Pancreas (tissue), 10 donors: Measurements from ENCODE around the gene INO80. TPM values are rescaled to one million over a fixed set of nuclear protein-coding genes. Genes with fewer than 3 reads are reported as not detected.
"Not testable (repeated sequence)": the region's sequence is repeated elsewhere in the genome, so short reads cannot be mapped to it uniquely, and the experiment has no call there.

Experiments used
- ATAC-seq, 4 donors: fragments of 200-7000 bp; cut with Tn5 transposase; one replicate each; pipeline versions ENCODE4 v1.8.0 to v1.9.1; 2020; ENCODE audit warnings: mild to moderate bottlenecking in 4 of 4, moderate library complexity in 4 of 4
- DNase-seq, 6 donors: peaks; one replicate each; pipeline ENCODE4 v3.0.0-alpha.2; 2020
- FAIRE-seq: peaks from 2 replicates; lab custom pipeline; 2012; peaks lifted over from hg19 to GRCh38; lab: Jason Lieb, UNC
- H3K27ac ChIP-seq, 4 donors: fragments of 200-600 bp; sonication (generic); 1 replicate in 3 of 4; 2 replicates in 1 of 4; pipeline versions ENCODE4 v1.5.0 to v1.8.0; 2020
- H3K27me3 ChIP-seq, 4 donors: fragments of 200-600 bp; one replicate each; pipeline ENCODE4 v1.8.0; 2021
- H3K36me3 ChIP-seq, 3 donors: fragments of 200-600 bp; sonication (generic) in 1 of 3; one replicate each; pipeline versions ENCODE4 v1.5.0 to v1.8.0; 2020 to 2021
- H3K4me1 ChIP-seq, 3 donors: fragments of 200-600 bp; one replicate each; pipeline ENCODE4 v1.8.0; 2021
- H3K4me3 ChIP-seq, 4 donors: fragments of 200-600 bp; sonication (generic) in 2 of 4; one replicate each; pipeline versions ENCODE4 v1.5.0 to v1.8.0; 2020 to 2021
- H3K9me3 ChIP-seq, 4 donors: fragments of 200-600 bp; one replicate each; pipeline ENCODE4 v1.8.0; 2021
- WGBS, 2 donors: extraction: QIAGEN DNeasy Blood & Tissue Kit; methylation state at CpG; one replicate each; pipeline ENCODE4 v1.1.7; 2013; 5-methylcytosine and 5-hydroxymethylcytosine counted together
- intact Hi-C, 3 donors: fragments of 100-400 bp; cut with DNase I; formaldehyde crosslinking; loops; one replicate each; pipeline versions ENCODE4 v1.11.1 to v1.14.2; 2022
- polyA plus RNA-seq, 2 donors: library from polyadenylated mRNA; stranded (reverse); fragments of 200-250 nt; gene quantifications; one replicate each; pipeline ENCODE4 v1.2.3, GENCODE V29; 2013
- total RNA-seq, 6 donors: library from RNA; stranded (reverse); fragmentation: NEBNext Ultra II Directional in 4 of 6; extraction: Animal tissue kit (Norgen Biotek cat#: 25700) in 4 of 6; gene quantifications; one replicate each; pipeline versions ENCODE4 v1.2.1 to v1.2.4, GENCODE V29; 2021 to 2023
- TF ChIP-seq, protein P1 (sequence below), 4 donors: fragments of 200-600 bp; sonication (generic) in 3 of 4; IDR thresholded peaks; one replicate each; pipeline versions ENCODE4 v1.5.0 to v1.8.0; 2021; ENCODE audit warnings: antibody characterized with exemption in 4 of 4
- donor health status: healthy with polysubstance abuse.
- donor health status: DM: no; HTN: no; CAD: no; lungs with moderate emphysema.
- donor health status: DM: no; HTN: no; CAD: no.
- donor health status: control.
- donor health status: control.
- donor health status: Bipolar disorder and iron deficiency.
- donor health status: DM: yes; HTN: yes; CAD: no.
- donor health status: DM: no; HTN: no; CAD: no.
- donor health status: DM: no; HTN: no; CAD: no.
- donor health status: DM: yes; HTN: yes; CAD: no.

The INO80 gene
- total and polyA plus RNA-seq, 8 donors, result 4.7 to 11.7 (median 7.5) TPM

DNA sequence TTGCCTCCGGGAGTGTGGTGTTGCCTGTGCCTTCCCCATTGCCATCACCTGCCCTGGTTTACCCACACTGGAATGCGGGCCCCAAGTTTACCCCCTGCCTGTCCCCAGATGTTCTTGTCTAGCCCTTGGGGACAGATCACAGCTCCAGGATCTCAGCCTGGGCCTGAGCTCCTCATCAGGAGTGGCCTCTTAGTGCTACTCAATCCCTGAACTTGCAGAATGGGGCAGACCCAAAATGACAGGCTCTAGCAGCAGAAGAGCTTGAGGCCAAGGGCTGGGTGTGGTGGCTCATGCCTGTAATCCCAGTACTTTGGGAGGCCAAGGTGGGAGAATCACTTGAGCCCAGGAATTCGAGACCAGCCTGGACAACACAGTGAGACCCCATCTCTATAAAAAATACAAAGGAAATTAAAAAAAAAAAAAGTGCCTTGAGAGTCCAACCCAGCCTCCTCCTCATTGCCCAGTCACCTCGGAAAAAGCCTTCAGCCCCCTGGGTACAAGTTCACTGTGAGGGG lies 159.0 kb downstream of the INO80 start:
- Histone ChIP-seq H3K27me3 (no peaks in the 10 kb centered on the region), H3K36me3 (no peaks in the 10 kb centered on the region), H3K9me3 (no peaks in the 10 kb centered on the region), H3K27ac (peak overlapping the region in 2 of 4 donors; percentile 17 to 30), H3K4me1 (peaks cover 7 to 22% (median 18%) of the 10 kb centered on the region in 3 donors), H3K4me3 (no peak overlapping the region)
- no peak for DNase-seq
- WGBS, 2 donors, result 81 to 84% methylated on average over 4 of the region's 4 CpGs
- TF ChIP-seq, protein P1, sequence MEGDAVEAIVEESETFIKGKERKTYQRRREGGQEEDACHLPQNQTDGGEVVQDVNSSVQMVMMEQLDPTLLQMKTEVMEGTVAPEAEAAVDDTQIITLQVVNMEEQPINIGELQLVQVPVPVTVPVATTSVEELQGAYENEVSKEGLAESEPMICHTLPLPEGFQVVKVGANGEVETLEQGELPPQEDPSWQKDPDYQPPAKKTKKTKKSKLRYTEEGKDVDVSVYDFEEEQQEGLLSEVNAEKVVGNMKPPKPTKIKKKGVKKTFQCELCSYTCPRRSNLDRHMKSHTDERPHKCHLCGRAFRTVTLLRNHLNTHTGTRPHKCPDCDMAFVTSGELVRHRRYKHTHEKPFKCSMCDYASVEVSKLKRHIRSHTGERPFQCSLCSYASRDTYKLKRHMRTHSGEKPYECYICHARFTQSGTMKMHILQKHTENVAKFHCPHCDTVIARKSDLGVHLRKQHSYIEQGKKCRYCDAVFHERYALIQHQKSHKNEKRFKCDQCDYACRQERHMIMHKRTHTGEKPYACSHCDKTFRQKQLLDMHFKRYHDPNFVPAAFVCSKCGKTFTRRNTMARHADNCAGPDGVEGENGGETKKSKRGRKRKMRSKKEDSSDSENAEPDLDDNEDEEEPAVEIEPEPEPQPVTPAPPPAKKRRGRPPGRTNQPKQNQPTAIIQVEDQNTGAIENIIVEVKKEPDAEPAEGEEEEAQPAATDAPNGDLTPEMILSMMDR (IDR thresholded peaks at IDR 0.05), result no peak
- no peak for FAIRE-seq
- ATAC-seq, result no peak
- intact Hi-C loops, result no loop called here

DNA sequence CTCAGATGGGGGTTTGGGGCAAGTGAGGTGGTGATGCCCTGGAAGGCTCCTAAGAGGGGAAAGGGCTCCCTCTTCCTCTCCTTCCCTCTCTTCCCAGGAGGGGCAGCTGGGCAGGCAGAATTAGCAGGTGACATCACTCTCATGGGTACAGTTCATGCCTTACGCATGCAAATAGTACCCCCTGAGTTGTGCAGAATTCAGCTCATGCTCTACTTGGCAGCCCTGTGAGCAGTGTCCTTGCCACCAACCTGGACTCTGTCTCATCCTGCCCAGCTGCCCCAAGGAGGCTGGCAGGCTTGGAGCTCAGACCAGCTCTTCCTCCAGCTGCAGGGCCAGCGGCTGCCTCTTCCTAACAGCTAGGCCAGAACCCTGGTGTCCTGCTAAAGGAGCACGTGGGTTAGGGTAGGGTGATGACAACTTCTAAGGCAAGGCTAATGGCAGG lies 159.5 kb downstream of the INO80 start:
- Histone ChIP-seq H3K4me3 (no peak overlapping the region), H3K27ac (peak overlapping the region in 1 of 4 donors; percentile 17), H3K36me3 (no peaks in the 10 kb centered on the region), H3K4me1 (peaks cover 7 to 23% (median 23%) of the 10 kb centered on the region in 3 donors), H3K9me3 (no peaks in the 10 kb centered on the region), H3K27me3 (no peaks in the 10 kb centered on the region)
- intact Hi-C loops, result no loop called here
- no peak for ATAC-seq
- TF ChIP-seq, protein P1 (IDR thresholded peaks at IDR 0.05), result no peak
- FAIRE-seq, result no peak
- 90 to 93% methylated on average over 3 of the region's 3 CpGs for WGBS, 2 donors
- DNase-seq, result peak in 1 of 6 donors; percentile 45

GRCh38 chr15:40955930-40956540 lies 160.0 kb downstream of the INO80 start:
- Histone ChIP-seq H3K4me3 (no peak overlapping the region), H3K27me3 (no peaks in the 10 kb centered on the region), H3K27ac (no peak overlapping the region), H3K4me1 (peaks cover 7 to 23% (median 23%) of the 10 kb centered on the region in 3 donors), H3K9me3 (no peaks in the 10 kb centered on the region), H3K36me3 (no peaks in the 10 kb centered on the region)
- no peak for FAIRE-seq
- peak in 1 of 6 donors; percentile 55 for DNase-seq
- TF ChIP-seq, protein P1 (IDR thresholded peaks at IDR 0.05), result no peak
- no peak for ATAC-seq
- intact Hi-C loops, result no loop called here
- WGBS, 2 donors, result 72% methylated on average over 3 of the region's 3 CpGs

DNA sequence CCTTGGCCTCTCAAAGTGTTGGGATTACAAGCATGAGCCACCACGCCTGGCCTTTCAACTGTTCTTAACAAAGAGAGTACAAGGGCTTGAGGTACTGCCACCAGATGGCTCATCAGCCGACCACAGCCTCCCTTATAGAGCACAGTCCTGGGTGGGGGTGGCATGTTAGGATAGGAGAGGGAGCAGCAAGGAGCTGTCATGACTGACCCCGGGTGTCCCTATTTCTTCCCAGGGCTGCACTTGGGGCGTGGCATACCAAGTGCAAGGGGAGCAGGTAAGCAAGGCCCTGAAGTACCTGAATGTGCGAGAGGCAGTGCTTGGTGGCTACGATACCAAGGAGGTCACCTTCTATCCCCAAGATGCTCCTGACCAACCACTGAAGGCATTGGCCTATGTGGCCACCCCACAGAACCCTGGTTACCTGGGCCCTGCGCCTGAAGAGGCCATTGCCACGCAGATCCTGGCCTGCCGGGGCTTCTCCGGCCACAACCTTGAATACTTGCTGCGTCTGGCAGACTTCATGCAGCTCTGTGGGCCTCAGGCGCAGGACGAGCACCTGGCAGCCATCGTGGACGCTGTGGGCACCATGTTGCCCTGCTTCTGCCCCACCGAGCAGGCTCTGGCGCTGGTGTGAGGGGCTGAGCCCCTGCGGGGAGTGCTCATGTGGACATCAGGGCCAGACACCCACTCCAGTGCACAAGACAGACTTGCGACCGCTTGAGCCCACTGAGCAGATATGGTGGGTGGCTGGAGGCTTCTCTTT lies 160.8 kb downstream of the INO80 start:
- no peaks in the 10 kb centered on the region for H3K36me3 ChIP-seq
- H3K27me3 ChIP-seq, result no peaks in the 10 kb centered on the region
- H3K4me3 ChIP-seq, result no peak overlapping the region
- no peak overlapping the region for H3K27ac ChIP-seq
- DNase-seq (peak in 1 of 6 donors; percentile 52), FAIRE-seq (no peak), ATAC-seq (no peak)
- WGBS, 2 donors, result 80 to 87% methylated on average over 20 of the region's 20 CpGs
- H3K9me3 ChIP-seq, result no peaks in the 10 kb centered on the region
- peaks cover 7 to 26% (median 25%) of the 10 kb centered on the region in 3 donors for H3K4me1 ChIP-seq
- intact Hi-C loops, result no loop called here
- TF ChIP-seq, protein P1 (IDR thresholded peaks at IDR 0.05), result no peak

DNA sequence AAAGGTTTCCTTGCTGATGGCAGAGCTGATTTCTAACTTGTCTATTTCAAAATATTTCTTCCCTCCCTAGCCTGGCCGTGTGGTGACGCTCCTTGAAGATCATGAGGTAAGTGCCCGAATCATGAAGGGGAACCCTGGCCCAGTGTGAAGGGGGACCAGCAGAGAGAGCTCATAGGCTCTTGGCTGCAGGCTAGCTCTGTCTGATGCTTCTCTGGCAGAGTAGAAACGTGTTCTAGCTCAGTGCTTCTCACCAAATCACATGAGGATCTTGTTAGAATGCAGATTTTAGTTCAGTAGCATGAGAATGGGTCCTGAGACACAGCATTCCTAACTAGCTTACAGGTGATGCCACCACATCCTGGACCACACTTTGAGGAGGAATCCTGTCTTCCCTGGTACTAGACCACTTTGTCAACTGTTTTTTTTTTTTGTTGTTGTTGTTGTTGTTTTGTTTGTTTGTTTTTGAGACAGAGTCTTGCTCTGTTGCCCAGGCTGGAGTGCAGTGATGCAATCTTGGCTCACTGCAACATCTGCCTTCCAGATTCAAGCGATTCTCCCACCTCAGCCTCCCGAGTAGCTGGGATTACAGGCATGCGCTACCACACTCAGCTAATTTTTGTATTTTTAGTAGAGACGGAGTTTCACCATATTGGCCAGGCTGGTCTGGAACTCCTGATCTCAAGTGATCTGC lies 161.8 kb downstream of the INO80 start:
- WGBS, 2 donors, result 53 to 55% methylated on average over 8 of the region's 8 CpGs

More for the DNA sequence above, 161.8 kb downstream of the INO80 start:
- H3K27me3 ChIP-seq, FAIRE-seq, H3K36me3 ChIP-seq, intact Hi-C loops, DNase-seq, H3K27ac ChIP-seq, ATAC-seq, H3K9me3 ChIP-seq: not testable (repeated sequence)
- H3K4me3 ChIP-seq, result peak overlapping the region in 2 of 4 donors; percentile 65 to 67
- peaks cover 12 to 32% (median 30%) of the 10 kb centered on the region in 3 donors for H3K4me1 ChIP-seq
